A673 (cell line): ENCODE measurements around the gene C20orf204. TPM values are rescaled to one million over a fixed set of nuclear protein-coding genes. Genes with fewer than 3 reads are reported as not detected.

Source experiments
- BruUV-seq: library from RNA; stranded (reverse); fragments of 400-500 nt; replicated peaks from 2 replicates; lab custom pipeline; 2021; lab: Mats Ljungman, UMichigan
- CTCF ChIA-PET: fragments of 300-600 bp; sonication (Branson Sonifier 250); formaldehyde crosslinking; loops from one replicate; lab custom pipeline; 2022; ENCODE audit warnings: antibody characterized with exemption; lab: Charles Lee
- POLR2A ChIA-PET: fragments of 300-600 bp; sonication (Branson Sonifier 250); formaldehyde crosslinking; loops from one replicate; lab custom pipeline; 2022; ENCODE audit warnings: antibody characterized with exemption; ENCODE audit not compliant: low non-redundant PET; lab: Charles Lee
- DNase-seq: peaks from one replicate; pipeline ENCODE4 v3.0.0-alpha.2; 2015; ENCODE audit warnings: low spot score
- H3K27ac ChIP-seq: fragments of 200-600 bp; sonication (generic); 2 replicates; pipeline ENCODE4 v1.5.1; 2016; ENCODE audit warnings: mixed run types, low read depth, mild to moderate bottlenecking, mixed read lengths, antibody characterized with exemption, low read length; ENCODE audit not compliant: poor library complexity, severe bottlenecking
- H3K27me3 ChIP-seq: fragments of 200-600 bp; sonication (generic); replicated peaks from 2 replicates; pipeline ENCODE4 v1.6.1; 2017; ENCODE audit warnings: mixed run types, low read depth, mild to moderate bottlenecking, mixed read lengths, antibody characterized with exemption, low read length; ENCODE audit not compliant: insufficient read depth, poor library complexity
- H3K36me3 ChIP-seq: fragments of 200-600 bp; sonication (generic); 2 replicates; pipeline ENCODE4 v1.6.1; 2016; ENCODE audit warnings: mixed run types, mild to moderate bottlenecking, mixed read lengths, antibody characterized with exemption, low read length; ENCODE audit not compliant: insufficient read depth, poor library complexity, severe bottlenecking
- H3K4me1 ChIP-seq: fragments of 200-600 bp; sonication (generic); 2 replicates; pipeline ENCODE4 v1.6.1; 2017; ENCODE audit warnings: mixed run types, mild to moderate bottlenecking, mixed read lengths, antibody characterized with exemption, low read length; ENCODE audit not compliant: insufficient read depth, poor library complexity, severe bottlenecking
- H3K4me3 ChIP-seq: fragments of 200-600 bp; sonication (generic); 2 replicates; pipeline ENCODE4 v1.5.1; 2016; ENCODE audit warnings: low read depth, mixed run types, mild to moderate bottlenecking, mixed read lengths, low read length; ENCODE audit not compliant: poor library complexity, severe bottlenecking
- H3K9me3 ChIP-seq: fragments of 200-600 bp; sonication (generic); 2 replicates; pipeline ENCODE4 v1.6.1; 2016; ENCODE audit warnings: mixed run types, low read depth, mild to moderate bottlenecking, mixed read lengths, antibody characterized with exemption, low read length; ENCODE audit not compliant: poor library complexity, severe bottlenecking
- EZH2 ChIP-seq: fragments of 200-600 bp; sonication (generic); IDR thresholded peaks from 2 replicates; pipeline ENCODE4 v1.6.1; 2017; ENCODE audit warnings: borderline replicate concordance, low read depth, mild to moderate bottlenecking, mixed read lengths, antibody characterized with exemption, low read length; ENCODE audit not compliant: poor library complexity, severe bottlenecking
- intact Hi-C: fragments of 100-400 bp; cut with micrococcal nuclease; formaldehyde crosslinking; loops from one replicate; pipeline ENCODE4 v1.10.0; 2022; ENCODE audit not compliant: unreplicated experiment
- total RNA-seq: library from RNA; stranded (reverse); gene quantifications from 2 replicates; pipeline ENCODE4 v1.2.3, GENCODE V29; 2021
- TF ChIP-seq, protein P1 (sequence below): fragments of 300-800, 200-600 bp; sonication (generic); conservative IDR thresholded peaks from 2 replicates; pipeline ENCODE4 v1.5.1; 2017; ENCODE audit warnings: low read depth, mild to moderate bottlenecking, antibody characterized with exemption, low read length, moderate library complexity, mixed read lengths

Gene C20orf204
- total RNA-seq, 1 experiment from 2014 or later: 2.5 TPM

DNA sequence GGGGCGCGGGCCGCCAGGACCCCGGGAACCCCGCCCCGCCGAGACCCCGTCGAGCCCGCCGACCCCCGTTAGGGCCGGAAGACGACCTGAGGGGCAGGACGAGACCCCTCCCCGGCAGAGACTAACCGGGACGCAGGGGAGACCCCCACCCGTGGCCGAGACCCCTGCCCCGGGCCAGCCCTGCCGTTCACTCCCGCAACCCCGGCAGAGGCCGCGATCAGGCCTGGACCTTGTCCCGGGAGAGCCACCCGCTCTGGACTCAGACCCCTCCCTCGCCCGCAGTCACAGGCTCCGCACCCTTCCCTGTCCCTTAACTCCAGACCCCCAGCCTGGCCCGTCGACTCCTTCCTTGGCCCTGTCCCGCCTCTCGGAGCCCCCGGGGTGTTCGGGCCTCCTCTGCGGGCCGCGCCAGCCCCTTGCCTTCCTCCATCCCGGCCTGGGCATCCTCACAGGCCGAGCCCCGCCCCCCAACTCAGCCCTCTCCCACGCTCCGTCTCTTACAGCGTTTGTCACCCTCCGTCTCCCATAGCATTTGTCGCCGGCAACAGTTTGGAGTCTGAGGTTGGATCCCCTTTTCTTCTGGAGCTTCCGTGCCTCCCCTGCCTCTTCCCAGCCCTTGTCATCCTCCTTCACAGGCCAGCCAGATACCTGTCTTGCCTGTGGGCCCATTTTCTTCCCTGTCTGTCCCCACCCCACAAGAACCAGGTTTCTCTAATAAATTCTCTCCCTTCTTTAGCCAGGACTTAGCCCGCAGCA is 27.6 kb downstream of the C20orf204 start:
- H3K27ac ChIP-seq: peak overlapping the region; percentile 64
- H3K27me3 ChIP-seq: no peaks in the 10 kb centered on the region
- H3K4me3 ChIP-seq: peak overlapping the region; percentile 93
- CTCF ChIA-PET: interaction anchor here (0.7 kb wide), 1 partner anchor 19 kb away, joined by 3 read pairs; no protein-coding TSS in a partner anchor
- intact Hi-C loops: no loop called here
- no peaks in the 10 kb centered on the region for H3K36me3 ChIP-seq
- DNase-seq: peak; percentile 52
- H3K4me1 ChIP-seq: peaks cover 18% of the 10 kb centered on the region
- H3K9me3 ChIP-seq: no peaks in the 10 kb centered on the region
- TF ChIP-seq, protein P1, sequence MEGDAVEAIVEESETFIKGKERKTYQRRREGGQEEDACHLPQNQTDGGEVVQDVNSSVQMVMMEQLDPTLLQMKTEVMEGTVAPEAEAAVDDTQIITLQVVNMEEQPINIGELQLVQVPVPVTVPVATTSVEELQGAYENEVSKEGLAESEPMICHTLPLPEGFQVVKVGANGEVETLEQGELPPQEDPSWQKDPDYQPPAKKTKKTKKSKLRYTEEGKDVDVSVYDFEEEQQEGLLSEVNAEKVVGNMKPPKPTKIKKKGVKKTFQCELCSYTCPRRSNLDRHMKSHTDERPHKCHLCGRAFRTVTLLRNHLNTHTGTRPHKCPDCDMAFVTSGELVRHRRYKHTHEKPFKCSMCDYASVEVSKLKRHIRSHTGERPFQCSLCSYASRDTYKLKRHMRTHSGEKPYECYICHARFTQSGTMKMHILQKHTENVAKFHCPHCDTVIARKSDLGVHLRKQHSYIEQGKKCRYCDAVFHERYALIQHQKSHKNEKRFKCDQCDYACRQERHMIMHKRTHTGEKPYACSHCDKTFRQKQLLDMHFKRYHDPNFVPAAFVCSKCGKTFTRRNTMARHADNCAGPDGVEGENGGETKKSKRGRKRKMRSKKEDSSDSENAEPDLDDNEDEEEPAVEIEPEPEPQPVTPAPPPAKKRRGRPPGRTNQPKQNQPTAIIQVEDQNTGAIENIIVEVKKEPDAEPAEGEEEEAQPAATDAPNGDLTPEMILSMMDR: no peak
- no peak for TF ChIP-seq EZH2
- POLR2A ChIA-PET: no interaction called here
- TSS peak; percentile 89 for BruUV-seq

DNA sequence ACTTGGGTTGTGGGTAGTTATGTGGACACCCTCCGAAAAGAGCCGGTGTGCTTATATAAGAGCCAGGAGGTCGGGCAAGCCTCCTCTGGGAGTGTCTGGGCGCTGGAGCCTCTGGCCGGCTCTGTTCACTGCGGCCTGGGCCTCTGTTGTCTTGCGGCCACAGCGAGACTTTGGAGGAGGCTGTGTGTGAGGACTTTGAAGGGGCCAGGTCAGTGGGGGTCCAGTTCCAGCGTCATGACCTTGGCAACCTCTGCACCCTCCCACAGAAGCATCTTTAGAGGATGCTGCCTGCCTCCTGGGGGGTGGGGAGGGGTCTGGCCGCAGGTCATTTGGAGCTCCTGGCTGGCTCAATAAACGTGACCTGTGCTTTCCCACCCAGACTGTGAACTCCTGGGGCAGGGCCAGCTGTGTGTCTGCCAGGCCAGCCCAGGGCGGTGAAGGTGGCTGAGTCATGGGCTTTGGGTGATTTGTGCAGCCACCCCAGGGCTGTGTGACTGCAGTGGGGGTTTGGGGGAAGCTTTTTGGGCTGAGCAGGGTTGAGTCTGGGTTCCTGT is 28.2 kb downstream of the C20orf204 start:
- Histone ChIP-seq H3K9me3 (no peaks in the 10 kb centered on the region), H3K4me3 (peak overlapping the region; percentile 93), H3K4me1 (peaks cover 18% of the 10 kb centered on the region), H3K27ac (no peak overlapping the region), H3K27me3 (no peaks in the 10 kb centered on the region), H3K36me3 (no peaks in the 10 kb centered on the region)
- ChIA-PET CTCF (no interaction called here), POLR2A (no interaction called here)
- BruUV-seq: no TSS peak
- intact Hi-C loops: no loop called here
- no peak for DNase-seq
- TF ChIP-seq EZH2: no peak
- TF ChIP-seq, protein P1: no peak

DNA sequence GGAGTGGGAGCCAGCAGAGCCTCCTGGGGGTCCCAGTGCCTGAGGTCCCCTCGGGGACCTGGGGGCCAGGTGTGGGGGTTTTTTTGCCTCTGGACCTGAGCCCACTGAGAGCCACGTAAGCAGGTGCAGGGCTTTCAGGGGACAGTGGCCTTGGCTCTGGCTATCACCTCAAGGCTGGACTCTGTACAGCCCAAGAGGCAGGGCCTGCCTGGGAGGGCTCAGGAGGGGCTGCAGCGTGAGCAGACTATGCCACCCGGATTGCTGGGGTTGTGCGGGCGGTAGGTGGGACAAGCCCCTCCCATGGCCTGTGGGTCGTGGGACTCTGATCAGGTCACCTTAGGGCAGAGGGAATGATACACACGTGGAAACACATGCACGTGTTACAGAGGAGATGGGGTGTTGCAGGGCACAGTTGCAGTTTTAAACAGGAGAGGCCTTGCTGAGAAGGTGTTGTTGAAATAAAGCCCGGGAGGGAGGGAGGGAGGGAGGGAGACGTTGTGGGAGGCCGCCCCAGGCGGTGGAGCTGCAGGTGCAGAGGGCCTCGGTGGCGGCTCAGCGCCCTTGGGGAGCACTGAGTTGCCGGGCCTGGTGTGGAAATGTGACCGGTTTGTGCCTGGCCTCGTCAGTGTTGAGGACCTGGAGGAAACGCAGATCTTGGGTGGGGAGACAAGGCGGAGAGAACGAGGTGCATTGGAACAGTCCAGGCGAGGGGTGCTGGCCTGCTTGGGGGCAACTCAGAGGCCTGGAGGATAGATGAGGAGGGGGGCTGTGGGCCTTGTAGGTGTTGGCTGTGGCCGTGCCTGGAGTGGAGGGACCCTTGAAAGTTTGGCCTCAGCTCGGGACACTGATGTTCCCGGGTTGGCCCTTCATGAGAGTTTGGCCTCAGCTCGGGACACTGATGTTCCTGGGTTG is 29.3 kb downstream of the C20orf204 start:
- TF ChIP-seq EZH2: no peak
- TF ChIP-seq, protein P1: no peak
- DNase-seq: no peak
- no peaks in the 10 kb centered on the region for H3K9me3 ChIP-seq
- H3K27ac ChIP-seq: no peak overlapping the region
- POLR2A ChIA-PET: interaction anchor here (0.6 kb wide), 1 partner anchor 200 kb away, joined by 5 read pairs; the partner anchor contains the start of gene TPD52L2
- CTCF ChIA-PET: no interaction called here
- H3K4me1 ChIP-seq: peaks cover 18% of the 10 kb centered on the region
- no peaks in the 10 kb centered on the region for H3K27me3 ChIP-seq
- H3K36me3 ChIP-seq: no peaks in the 10 kb centered on the region
- no peak overlapping the region for H3K4me3 ChIP-seq
- no TSS peak for BruUV-seq
- intact Hi-C loops: no loop called here
